Endometrial microvascular endothelial cells (primary cell): Measurements from ENCODE around the gene C1QTNF2. TPM values are rescaled to one million over a fixed set of nuclear protein-coding genes. Genes with fewer than 3 reads are reported as not detected.

Experiments used
- in situ Hi-C: cut with HindIII; loops from 2 replicates; pipeline ENCODE4 v1.10.0; 2017; ENCODE audit warnings: low sequenced_read_pairs, low pct_unique_long_range_greater_than_20kb; ENCODE audit errors: inconsistent ontology term
- total RNA-seq: library from RNA; depleted of rRNA; stranded (reverse); fragments of >200 nt; gene quantifications from one replicate; pipeline ENCODE4 v1.2.3, GENCODE V29; 2015; ENCODE audit errors: inconsistent ontology term

C1QTNF2 gene
- total RNA-seq, 1 donor from 2014 or later = not detected

- in situ Hi-C loops = no loop called here
These were observed 6.0 kb upstream of the C1QTNF2 start for GRCh38 chr5:160376416-160376815.

DNA sequence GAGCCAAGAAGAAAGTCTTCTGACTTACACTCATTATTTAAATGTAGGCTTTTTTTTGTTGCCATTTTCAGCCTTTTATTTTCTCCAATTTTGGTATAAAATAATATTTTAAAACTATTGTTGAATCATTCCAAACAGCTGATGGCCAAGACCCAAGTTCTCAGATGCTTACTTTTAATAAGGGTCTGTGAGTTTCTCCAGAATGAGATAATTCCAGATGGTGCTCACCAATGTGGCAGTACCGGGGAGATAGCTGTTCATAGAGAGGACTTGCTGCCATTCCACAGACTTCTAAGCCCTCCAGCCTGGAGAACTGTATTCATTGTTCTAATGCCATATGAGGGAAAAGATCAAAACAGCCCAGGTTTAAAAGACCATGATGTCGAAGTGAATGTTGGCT lies 5.3 kb upstream of the C1QTNF2 start:
- in situ Hi-C loops = no loop called here

DNA sequence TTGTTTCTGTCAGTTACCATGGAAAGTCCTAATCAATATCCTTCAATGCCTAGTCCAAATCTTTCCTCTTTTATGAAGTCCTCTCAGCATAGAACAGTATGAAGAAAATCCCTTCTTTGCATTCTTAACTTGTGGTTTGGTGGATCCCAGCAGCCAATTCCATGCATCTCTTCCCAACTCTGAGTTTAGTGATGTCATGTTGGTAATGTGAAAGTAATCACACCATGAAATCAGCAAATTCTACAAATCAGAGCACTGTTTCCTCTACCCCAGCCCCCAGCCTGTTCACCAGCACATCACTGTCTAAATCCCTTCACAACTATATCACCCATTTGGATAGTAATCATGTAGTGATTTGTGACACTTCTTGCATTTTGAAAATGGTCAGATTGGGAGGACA lies 4.7 kb upstream of the C1QTNF2 start:
- in situ Hi-C loops = no loop called here

DNA sequence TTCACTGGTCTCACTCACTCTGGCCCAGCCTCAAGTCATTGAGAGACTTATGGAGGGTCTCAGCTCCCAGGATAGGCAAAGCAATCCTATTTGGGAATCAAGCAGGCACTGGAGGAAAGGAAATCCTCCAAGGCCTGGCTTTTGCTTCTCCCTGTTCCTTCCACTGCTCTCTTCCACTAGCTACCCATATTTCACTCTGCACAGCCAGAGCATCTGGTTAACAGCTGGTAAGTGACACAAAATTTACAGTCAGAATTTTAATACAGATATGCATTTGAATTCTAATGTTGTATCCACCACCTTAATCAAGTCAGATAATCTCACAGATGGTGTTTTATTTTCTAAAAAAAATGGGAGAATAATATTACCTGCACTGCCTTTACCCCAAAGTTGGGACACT lies 868 bp upstream of the C1QTNF2 start:
- in situ Hi-C loops = no loop called here

DNA sequence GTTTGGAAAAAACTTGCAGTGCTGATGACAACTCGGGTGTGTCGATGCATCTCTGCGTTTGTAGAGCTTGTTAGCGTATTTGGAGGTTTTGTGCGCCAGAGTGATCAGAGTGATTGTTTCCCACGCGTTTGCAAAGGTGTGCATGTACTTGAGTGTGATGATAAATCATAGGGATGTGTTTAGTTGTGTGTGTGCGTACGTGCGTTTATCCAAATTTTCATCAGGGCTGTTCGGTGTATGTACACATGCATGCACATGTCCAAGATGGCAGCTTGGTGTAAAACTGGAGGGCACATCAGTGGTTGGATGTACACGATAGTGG lies 248 bp upstream of the C1QTNF2 start:
- in situ Hi-C loops = no loop called here

DNA sequence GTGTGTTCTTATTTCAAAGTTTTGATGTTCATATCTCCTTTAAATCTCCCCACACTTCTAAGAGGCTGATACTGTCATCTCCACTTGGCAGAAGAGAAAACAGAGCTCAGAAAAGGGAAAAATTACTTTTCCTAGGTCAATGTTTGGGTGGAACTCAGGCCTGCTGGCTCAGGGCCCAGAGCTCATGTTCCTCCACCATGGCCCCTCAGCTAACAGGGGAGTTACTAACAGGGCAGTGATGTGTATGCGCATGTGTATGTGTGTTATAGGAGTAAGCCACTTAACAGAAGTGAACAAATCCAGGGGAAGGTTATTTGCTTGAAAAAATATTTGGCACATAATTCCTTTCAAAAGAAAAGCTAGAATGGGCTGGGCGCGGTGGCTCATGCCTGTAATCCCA lies 2.5 kb downstream of the C1QTNF2 start:
- in situ Hi-C loops = no loop called here

DNA sequence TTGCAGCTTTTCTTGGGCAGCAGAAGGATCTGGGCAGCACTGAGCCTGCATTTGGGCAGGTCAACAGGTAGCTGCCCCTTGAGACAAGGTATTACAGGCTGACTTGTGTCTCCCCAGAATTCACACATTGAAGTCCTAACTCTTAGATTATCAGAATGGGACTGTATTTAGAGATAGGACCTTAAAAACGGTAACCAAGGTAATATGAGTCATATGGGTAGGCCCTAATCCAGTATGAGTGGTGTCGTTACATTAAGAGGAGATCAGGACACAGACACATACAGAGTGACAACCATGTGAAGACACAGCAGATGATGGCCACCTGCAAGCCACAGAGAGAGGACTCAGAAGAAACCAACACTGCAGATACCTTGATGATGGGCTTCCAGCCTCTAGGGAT lies 3.2 kb downstream of the C1QTNF2 start:
- in situ Hi-C loops = no loop called here

- in situ Hi-C loops = no loop called here
These were observed 4.2 kb downstream of the C1QTNF2 start for GRCh38 chr5:160366230-160366629.

- in situ Hi-C loops = no loop called here
These were observed 6.6 kb downstream of the C1QTNF2 start for GRCh38 chr5:160363660-160364395.

DNA sequence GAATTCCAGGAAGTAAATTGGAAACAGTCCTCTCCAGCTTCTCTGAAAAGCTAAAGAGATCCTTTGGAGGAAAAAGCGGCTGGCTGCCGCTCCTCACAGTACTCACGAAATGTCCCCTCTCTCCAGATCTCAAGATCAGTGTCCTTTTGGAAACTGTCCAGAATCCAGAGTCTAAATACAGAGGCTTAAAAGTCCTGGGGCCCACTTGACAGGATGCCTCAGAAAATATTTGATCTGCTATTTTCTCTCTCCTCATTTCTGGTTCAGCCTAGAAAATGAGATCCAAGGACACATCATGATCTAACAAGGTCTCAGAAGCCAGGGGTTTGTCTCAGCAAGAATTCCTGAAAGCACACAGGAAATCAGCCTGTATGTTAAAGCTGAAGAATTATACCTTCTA lies 7.2 kb downstream of the C1QTNF2 start:
- in situ Hi-C loops = no loop called here

- in situ Hi-C loops = no loop called here
These were observed 8.7 kb downstream of the C1QTNF2 start for GRCh38 chr5:160361624-160362228.

- in situ Hi-C loops = no loop called here
These were observed 10.1 kb downstream of the C1QTNF2 start for GRCh38 chr5:160360310-160360709.

DNA sequence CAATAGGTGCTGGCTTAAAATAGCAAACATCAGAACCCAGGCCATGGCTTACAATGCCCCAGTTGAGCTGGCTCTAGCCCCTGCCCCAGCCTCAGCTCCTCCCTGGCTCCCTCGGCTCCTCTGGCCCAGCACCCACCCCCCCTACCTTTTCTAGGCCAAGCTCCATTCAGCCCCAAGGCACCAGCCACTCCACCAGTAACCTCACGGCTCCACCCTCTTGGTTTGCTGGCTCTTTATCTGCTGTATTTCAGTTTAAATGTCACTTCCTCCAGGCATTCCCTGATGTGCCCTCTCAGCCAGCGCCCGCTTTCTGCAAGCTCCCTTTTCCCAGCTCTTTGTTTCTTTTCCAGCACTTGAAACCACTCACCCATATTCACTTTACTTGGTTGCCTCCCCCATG lies 10.6 kb downstream of the C1QTNF2 start:
- in situ Hi-C loops = no loop called here

- in situ Hi-C loops = no loop called here
These were observed 11.2 kb downstream of the C1QTNF2 start for GRCh38 chr5:160359242-160359641.

GRCh38 chr5:160357861-160358411 lies 12.5 kb downstream of the C1QTNF2 start:
- in situ Hi-C loops = no loop called here

GRCh38 chr5:160357394-160357793 lies 13.0 kb downstream of the C1QTNF2 start:
- in situ Hi-C loops = no loop called here

DNA sequence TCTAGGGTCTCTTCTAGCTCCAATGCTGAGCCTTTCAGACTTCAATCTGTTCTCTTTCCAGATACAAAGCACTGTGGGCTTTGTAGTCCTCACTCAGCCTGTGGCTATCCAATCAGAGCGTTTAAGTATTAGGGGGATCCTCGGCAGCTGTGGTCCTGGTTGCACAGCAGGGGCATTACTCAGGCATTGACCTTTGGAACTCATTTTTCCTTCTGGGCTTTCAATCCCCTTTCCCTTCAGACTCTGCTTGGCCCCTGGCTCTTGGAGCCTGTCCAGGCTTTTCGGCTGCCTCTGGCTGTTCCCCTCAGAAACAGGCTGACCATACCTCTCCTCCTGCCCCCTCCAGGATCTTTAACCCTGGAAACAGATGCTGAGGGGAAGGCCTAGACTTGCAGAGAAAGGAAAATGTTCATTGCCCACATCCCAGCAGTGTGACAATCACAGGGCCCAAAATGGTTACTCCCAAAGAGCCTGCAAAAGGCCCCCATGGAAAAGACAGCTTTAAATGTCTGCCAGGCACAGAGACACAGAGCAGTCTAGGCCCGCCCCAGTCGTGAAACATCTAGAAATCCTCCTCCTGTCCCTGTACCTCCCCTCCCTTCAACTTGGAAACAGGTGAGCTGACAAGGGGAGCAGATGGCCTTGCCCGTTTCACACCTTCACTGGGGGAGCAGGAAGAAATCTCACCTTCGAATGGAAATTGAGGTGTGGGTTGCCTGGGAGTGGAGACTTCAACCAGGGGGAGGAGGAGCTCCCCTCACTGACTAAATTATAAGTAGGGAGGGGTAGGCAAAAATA lies 13.7 kb downstream of the C1QTNF2 start:
- in situ Hi-C loops = no loop called here

- in situ Hi-C loops = no loop called here
These were observed 15.8 kb downstream of the C1QTNF2 start for GRCh38 chr5:160354666-160355065.

DNA sequence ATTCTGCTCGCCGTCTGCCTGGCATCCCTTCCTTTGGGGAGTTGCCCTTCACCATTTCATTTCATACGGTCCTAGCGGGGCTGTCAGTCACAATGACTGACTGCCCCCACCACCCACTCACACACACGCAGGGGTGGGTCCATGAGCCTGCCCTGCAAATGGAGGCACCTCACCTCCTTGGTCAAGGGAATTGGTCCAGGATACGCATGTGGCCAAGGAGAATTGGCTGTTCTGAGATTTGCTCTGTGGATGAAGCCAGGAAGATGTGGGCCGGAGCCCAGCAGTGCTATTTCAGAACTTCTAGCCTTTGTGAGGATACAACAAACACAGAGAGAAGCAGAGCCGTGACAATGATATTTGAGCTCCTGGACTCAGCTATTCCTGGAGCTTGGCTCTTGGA lies 17.0 kb downstream of the C1QTNF2 start:
- in situ Hi-C loops = no loop called here

- in situ Hi-C loops = no loop called here
These were observed 18.1 kb downstream of the C1QTNF2 start for GRCh38 chr5:160352308-160352707.
